Gastroesophageal sphincter (tissue), 4 donors: ENCODE results near the gene CTTN. TPM values are rescaled to one million over a fixed set of nuclear protein-coding genes. Genes with fewer than 3 reads are reported as not detected.

Source experiments
- ATAC-seq: fragments of 150-250 bp; one replicate; pipeline ENCODE4 v1.9.1; 2016; ENCODE audit warnings: mild to moderate bottlenecking, moderate library complexity
- H3K27ac ChIP-seq, 4 donors: fragments of 200-600 bp; sonication (generic) in 3 of 4; 1 replicate in 3 of 4; 2 replicates in 1 of 4; pipeline ENCODE4 v1.5.1; 2016 to 2019
- H3K27me3 ChIP-seq: fragments of 200-600 bp; sonication (generic); one replicate; pipeline ENCODE4 v1.5.1; 2019
- H3K36me3 ChIP-seq, 2 donors: fragments of 200-600 bp; sonication (generic); one replicate each; pipeline ENCODE4 v1.5.1; 2019; ENCODE audit warnings: control low read depth in 1 of 2
- H3K4me1 ChIP-seq, 3 donors: fragments of 200-600 bp; sonication (generic); 1 replicate in 2 of 3; 2 replicates in 1 of 3; pipeline ENCODE4 v1.5.1; 2016 to 2019; ENCODE audit warnings: control low read depth in 2 of 3
- H3K4me3 ChIP-seq, 2 donors: fragments of 200-600 bp; sonication (generic); one replicate each; pipeline ENCODE4 v1.5.1; 2019; ENCODE audit warnings: mild to moderate bottlenecking in 1 of 2, moderate library complexity in 1 of 2
- H3K9me3 ChIP-seq, 3 donors: fragments of 200-600 bp; sonication (generic); one replicate each; pipeline ENCODE4 v1.5.1; 2017 to 2019; ENCODE audit warnings: control low read depth in 2 of 3
- EP300 ChIP-seq: sonication (generic); formaldehyde crosslinking; IDR thresholded peaks from one replicate; pipeline ENCODE4 v1.6.1; 2017; ENCODE audit warnings: antibody characterized with exemption, mild to moderate bottlenecking
- POLR2A ChIP-seq, 2 donors: fragments of 450-650 bp; IDR thresholded peaks; one replicate each; pipeline ENCODE4 v1.6.1; 2017; ENCODE audit warnings: antibody characterized with exemption in 2 of 2, mild to moderate bottlenecking in 2 of 2, moderate library complexity in 1 of 2
- POLR2AphosphoS5 ChIP-seq: sonication (generic); formaldehyde crosslinking; IDR thresholded peaks from one replicate; pipeline ENCODE4 v1.6.1; 2017; ENCODE audit warnings: antibody characterized with exemption
- WGBS, 2 donors: methylation state at CpG; one replicate each; pipeline ENCODE4 v1.1.5; 2018; ENCODE audit warnings: low coverage in 1 of 2; 5-methylcytosine and 5-hydroxymethylcytosine counted together
- total RNA-seq, 4 donors: library from RNA; depleted of rRNA; stranded (reverse); fragments of >200 nt; gene quantifications; one replicate each; pipeline ENCODE4 v1.1.0, GENCODE V29; 2016
- TF ChIP-seq, protein P1 (sequence below), 4 experiments: fragments of 200-600 bp in 2 of 4; fragments of 450-650 bp in 2 of 4; sonication (generic) in 1 of 4; IDR thresholded peaks; one replicate each; pipeline ENCODE4 v1.5.1; 2017 to 2019; ENCODE audit warnings: antibody characterized with exemption in 4 of 4, mild to moderate bottlenecking in 2 of 4, moderate library complexity in 2 of 4

Gene CTTN
- total RNA-seq, 4 donors from 2014 or later, result 164 to 316 (median 179) TPM

DNA sequence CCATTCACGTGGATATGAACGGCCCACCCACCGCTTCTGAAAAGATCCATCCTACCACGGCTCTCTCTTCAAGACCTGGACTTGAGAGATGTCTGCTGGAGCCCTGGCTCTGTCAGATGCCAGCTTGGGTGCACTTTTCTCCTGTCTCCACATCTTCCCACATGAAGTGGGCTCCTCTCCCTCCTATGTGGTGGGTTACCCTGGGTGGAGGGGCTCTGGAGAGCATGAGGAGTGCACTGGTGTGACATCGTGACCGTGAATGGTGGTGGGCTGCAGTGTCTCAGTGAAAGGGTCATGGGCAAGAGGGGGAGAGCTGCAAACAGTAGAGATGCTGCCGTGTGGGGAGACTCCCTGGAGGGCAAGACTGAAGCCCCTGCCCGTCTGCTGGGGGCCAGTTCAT, 76.4 kb downstream of the CTTN start:
- 83% methylated on average over 4 of the region's 8 CpGs; no CpG with 5 or more reads in 1 of the 2 donors for WGBS, 2 donors
- no peaks in the 10 kb centered on the region for H3K36me3 ChIP-seq
- H3K4me3 ChIP-seq, result no peak overlapping the region
- H3K27ac ChIP-seq, result no peak overlapping the region
- H3K9me3 ChIP-seq, result no peaks in the 10 kb centered on the region
- no peak for ATAC-seq
- no peak for TF ChIP-seq POLR2A (IDR thresholded peaks at IDR 0.05)
- TF ChIP-seq EP300, result no peak
- TF ChIP-seq POLR2AphosphoS5, result no peak
- TF ChIP-seq, protein P1, sequence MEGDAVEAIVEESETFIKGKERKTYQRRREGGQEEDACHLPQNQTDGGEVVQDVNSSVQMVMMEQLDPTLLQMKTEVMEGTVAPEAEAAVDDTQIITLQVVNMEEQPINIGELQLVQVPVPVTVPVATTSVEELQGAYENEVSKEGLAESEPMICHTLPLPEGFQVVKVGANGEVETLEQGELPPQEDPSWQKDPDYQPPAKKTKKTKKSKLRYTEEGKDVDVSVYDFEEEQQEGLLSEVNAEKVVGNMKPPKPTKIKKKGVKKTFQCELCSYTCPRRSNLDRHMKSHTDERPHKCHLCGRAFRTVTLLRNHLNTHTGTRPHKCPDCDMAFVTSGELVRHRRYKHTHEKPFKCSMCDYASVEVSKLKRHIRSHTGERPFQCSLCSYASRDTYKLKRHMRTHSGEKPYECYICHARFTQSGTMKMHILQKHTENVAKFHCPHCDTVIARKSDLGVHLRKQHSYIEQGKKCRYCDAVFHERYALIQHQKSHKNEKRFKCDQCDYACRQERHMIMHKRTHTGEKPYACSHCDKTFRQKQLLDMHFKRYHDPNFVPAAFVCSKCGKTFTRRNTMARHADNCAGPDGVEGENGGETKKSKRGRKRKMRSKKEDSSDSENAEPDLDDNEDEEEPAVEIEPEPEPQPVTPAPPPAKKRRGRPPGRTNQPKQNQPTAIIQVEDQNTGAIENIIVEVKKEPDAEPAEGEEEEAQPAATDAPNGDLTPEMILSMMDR (IDR thresholded peaks at IDR 0.05), result no peak
- no peaks in the 10 kb centered on the region for H3K27me3 ChIP-seq
- no peaks in the 10 kb centered on the region for H3K4me1 ChIP-seq

DNA sequence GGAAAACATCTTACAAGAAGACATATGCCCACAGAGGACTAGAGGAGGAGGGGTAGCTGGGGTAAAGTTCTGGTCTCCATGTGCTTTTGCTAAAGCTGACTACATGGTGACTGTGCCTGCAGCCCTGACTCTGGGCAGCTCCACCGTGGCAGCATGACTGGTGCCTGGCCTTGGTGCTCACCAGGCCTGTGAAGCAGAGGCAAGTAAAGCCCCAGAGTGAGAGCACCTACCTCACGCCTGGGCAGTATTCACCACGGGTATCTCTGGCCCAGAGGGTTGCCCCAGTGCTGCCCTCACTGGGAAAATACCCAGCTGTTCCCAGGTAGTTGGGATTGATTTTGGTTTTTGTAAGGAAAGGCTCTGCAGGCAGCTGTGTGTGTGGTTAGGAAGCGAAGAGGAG, 78.3 kb downstream of the CTTN start:
- TF ChIP-seq POLR2AphosphoS5, result no peak
- TF ChIP-seq, protein P1 (IDR thresholded peaks at IDR 0.05), result no peak
- TF ChIP-seq POLR2A (IDR thresholded peaks at IDR 0.05), result no peak
- no peak for TF ChIP-seq EP300
- ATAC-seq, result no peak

DNA sequence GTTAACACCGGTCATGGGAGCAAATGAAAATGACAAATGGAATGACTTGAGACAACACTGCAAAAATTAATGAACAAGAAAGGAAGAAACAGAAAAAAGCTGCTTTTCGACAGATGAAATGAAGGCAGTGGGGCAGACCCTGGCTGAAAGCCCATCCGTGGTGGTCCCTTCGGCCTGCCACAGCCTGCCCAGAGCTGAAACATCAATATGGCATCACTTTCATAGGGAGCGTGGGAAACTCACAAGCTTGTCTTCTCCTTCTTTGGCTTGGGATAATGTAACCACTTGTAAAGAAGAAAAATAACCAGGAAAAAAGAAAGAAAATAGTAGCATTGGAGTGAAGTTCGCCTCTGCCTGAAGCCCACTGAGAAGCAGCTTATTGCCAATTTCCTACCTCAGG, 78.8 kb downstream of the CTTN start:
- no peak for ATAC-seq

More for the DNA sequence above, 78.3 kb downstream of the CTTN start:
- Histone ChIP-seq H3K27me3 (no peaks in the 10 kb centered on the region), H3K4me3 (no peak overlapping the region), H3K4me1 (peaks cover 0 to under 1% (median 0%) of the 10 kb centered on the region in 3 donors), H3K9me3 (no peaks in the 10 kb centered on the region), H3K27ac (no peak overlapping the region), H3K36me3 (no peaks in the 10 kb centered on the region)
- 54 to 88% methylated on average over 1 to 2 of the region's 4 CpGs for WGBS, 2 donors

DNA sequence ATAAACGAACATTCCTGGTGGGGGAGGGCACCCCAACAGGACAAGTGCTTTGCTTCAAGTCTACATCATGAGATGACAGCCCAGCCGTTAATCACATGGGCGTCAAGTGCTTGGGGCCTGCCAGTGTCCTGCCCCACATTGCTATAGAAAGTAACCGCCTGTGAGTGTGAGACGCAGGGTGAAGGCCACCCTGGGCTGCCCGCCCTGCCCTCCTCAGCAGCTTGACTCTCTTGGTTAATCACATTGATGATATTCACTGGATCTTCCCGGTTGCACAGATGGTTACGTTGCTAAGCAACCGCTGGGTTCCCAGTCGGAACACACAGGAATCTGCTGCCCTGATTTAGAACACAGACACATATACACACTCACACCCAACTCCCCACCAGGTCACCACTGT, 79.3 kb downstream of the CTTN start:
- Histone ChIP-seq H3K27me3 (no peaks in the 10 kb centered on the region), H3K9me3 (no peaks in the 10 kb centered on the region), H3K27ac (no peak overlapping the region), H3K36me3 (no peaks in the 10 kb centered on the region), H3K4me1 (peaks cover 0 to 10% (median 5%) of the 10 kb centered on the region in 3 donors), H3K4me3 (no peak overlapping the region)
- no peak for ATAC-seq
- TF ChIP-seq EP300 (no peak), POLR2A (IDR thresholded peaks at IDR 0.05) (no peak), POLR2AphosphoS5 (no peak)
- TF ChIP-seq, protein P1 (IDR thresholded peaks at IDR 0.05), result no peak
- WGBS, 2 donors, result 71 to 72% methylated on average over 2 to 8 of the region's 10 CpGs

More for the DNA sequence above, 78.8 kb downstream of the CTTN start:
- 86 to 90% methylated on average over 6 of the region's 6 CpGs for WGBS, 2 donors
- H3K36me3 ChIP-seq, result no peaks in the 10 kb centered on the region
- no peak overlapping the region for H3K27ac ChIP-seq
- no peaks in the 10 kb centered on the region for H3K9me3 ChIP-seq
- peaks cover 0 to 5% (median 1%) of the 10 kb centered on the region in 3 donors for H3K4me1 ChIP-seq
- no peaks in the 10 kb centered on the region for H3K27me3 ChIP-seq
- TF ChIP-seq POLR2AphosphoS5 (no peak), EP300 (no peak), POLR2A (IDR thresholded peaks at IDR 0.05) (no peak)
- TF ChIP-seq, protein P1 (IDR thresholded peaks at IDR 0.05), result no peak
- H3K4me3 ChIP-seq, result no peak overlapping the region

DNA sequence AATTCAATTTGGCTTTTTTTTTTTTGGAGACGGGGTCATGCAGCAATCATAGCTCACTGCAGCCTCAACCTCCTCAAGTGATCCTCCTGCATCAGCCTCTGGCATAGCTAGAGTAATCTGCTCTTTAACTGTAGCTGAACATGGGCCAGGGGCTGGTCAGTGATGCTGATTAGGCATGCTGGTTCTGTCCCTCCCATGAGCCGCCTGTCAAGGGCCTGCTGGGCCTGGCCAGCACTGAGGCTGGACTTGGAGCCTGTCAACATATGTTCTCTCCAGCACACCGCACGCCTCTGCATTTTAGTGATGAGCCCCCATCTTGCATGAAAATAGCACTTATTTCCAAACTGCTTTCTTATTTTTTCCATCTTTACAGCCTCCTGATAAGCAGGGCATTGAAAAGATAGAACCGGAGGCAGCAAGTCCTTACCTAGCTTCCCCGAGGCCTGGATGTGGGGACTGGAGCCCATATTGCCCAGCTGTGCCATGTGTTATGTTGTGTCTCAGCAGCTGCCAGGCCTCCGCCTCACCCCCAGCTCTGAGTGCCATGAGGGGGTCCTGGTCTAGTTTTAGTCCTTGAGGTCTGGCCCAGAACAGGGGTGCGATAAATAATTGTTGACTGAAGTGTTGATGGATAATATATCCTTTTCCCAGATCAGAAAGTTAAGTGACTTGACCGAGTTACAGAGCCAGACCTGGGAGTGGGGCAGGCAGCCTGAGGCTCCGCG, 80.0 kb downstream of the CTTN start:
- WGBS, 2 donors, result 78% methylated on average over 7 of the region's 11 CpGs; no CpG with 5 or more reads in 1 of the 2 donors
- TF ChIP-seq POLR2A (IDR thresholded peaks at IDR 0.05) (no peak), POLR2AphosphoS5 (no peak), EP300 (no peak)
- TF ChIP-seq, protein P1 (IDR thresholded peaks at IDR 0.05), result no peak

More for the DNA sequence above, 80.0 kb downstream of the CTTN start:
- Histone ChIP-seq H3K27ac (no peak overlapping the region), H3K4me1 (peaks cover 0 to 13% (median 7%) of the 10 kb centered on the region in 3 donors), H3K4me3 (no peak overlapping the region), H3K9me3 (no peaks in the 10 kb centered on the region), H3K27me3 (no peaks in the 10 kb centered on the region), H3K36me3 (no peaks in the 10 kb centered on the region)
- ATAC-seq, result no peak
